GM13977 (cell line): ENCODE results near the gene ITCH.
"Not testable (repeated sequence)": the region's sequence is repeated elsewhere in the genome, so short reads cannot be mapped to it uniquely, and the experiment has no call there.

Experiments used
- DNase-seq: peaks from one replicate; pipeline ENCODE4 v3.0.0; 2012; ENCODE audit warnings: low spot score
- in situ Hi-C: fragments of 300-500 bp; cut with MboI; formaldehyde crosslinking; loops from one replicate; pipeline ENCODE4 v1.12.0; 2022; ENCODE audit warnings: low sequenced_read_pairs, low pct_unique_long_range_greater_than_20kb, mixed read lengths, inconsistent platforms; ENCODE audit not compliant: unreplicated experiment
- TF ChIP-seq, protein P1 (sequence below): IDR thresholded peaks from 2 replicates; pipeline ENCODE4 v1.5.1; 2012; ENCODE audit warnings: mild to moderate bottlenecking, control low read depth; ENCODE audit not compliant: insufficient read depth; ENCODE audit errors: extremely low read depth, missing control alignments

ITCH gene

DNA sequence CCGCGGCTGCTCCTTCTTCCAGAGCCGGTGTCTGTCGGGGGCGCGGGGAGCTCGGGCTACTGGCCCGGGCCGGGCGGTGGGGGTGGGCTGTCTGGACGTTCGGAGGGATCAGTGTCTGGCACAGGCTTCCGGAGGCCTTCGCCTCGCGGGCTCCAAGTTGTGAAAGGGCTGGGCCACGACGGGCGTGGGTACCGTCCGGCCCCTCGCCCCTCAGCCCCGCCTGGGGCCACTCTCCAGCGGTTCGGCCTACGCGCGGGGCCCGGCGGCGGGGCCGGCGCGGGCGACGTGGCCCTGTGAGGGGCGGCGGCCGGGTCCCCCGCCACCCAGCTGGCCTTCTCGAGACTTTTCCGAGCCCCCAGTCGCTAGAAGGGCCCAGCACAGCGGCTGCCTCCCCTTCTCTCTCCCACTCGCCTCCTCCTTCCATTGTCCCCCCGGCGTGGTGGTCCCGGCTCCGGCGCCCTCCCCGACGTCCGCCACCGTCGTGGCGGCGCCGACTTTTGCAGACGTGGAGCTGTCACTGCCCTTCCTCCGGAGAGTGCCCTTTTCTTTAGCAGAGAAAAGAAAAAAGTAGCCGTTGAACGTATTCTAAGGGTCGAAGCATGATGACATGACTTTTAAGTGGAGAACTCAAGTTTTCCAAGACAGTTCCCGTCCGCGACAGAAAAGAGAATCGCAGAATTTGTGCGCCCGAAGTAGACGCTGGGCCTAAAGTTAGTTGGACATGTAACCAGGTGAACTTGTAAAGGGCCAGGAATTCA lies 571 bp downstream of the ITCH start:
- no peak for DNase-seq
- TF ChIP-seq, protein P1, sequence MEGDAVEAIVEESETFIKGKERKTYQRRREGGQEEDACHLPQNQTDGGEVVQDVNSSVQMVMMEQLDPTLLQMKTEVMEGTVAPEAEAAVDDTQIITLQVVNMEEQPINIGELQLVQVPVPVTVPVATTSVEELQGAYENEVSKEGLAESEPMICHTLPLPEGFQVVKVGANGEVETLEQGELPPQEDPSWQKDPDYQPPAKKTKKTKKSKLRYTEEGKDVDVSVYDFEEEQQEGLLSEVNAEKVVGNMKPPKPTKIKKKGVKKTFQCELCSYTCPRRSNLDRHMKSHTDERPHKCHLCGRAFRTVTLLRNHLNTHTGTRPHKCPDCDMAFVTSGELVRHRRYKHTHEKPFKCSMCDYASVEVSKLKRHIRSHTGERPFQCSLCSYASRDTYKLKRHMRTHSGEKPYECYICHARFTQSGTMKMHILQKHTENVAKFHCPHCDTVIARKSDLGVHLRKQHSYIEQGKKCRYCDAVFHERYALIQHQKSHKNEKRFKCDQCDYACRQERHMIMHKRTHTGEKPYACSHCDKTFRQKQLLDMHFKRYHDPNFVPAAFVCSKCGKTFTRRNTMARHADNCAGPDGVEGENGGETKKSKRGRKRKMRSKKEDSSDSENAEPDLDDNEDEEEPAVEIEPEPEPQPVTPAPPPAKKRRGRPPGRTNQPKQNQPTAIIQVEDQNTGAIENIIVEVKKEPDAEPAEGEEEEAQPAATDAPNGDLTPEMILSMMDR, result no peak
- in situ Hi-C loops, result no loop called here

DNA sequence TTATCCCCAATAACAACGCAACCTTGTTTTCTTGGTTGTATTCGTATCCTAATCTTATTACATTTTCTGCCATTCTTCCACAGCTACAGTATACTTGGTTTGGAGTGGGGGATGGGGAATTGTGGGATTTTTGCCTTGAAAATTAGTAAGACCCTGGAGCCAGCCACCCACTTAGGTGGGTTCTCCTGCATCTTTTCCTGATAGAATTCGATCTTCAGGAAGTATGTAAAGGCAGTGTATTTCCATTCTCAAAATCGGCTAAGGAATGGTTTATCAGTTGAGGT lies 1.1 kb downstream of the ITCH start:
- TF ChIP-seq, protein P1, result no peak
- in situ Hi-C loops, result no loop called here
- DNase-seq, result no peak

DNA sequence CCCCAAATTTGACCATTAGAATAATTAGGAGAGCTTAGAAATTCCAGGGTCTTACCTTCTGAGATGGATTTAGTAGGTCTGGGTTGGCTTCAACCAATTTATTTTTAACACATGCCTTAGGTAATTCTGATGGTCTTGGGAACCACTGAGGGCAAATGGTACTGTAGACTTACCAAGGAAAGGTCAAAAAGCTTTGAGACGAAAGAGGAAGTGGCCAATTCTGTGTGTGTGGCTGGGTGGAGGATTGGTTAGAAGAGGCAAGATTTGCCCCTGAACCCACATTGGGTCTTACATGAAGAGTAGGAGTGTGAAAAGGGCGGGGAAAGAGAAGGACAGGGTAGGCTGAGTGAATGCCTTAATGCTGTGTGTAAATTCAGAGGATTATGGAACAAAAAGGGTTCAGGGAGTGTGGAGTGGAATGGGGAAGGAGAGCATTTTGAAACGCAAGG lies 2.7 kb downstream of the ITCH start:
- TF ChIP-seq, protein P1, result no peak
- DNase-seq, result peak; percentile 66
- in situ Hi-C loops, result no loop called here

DNA sequence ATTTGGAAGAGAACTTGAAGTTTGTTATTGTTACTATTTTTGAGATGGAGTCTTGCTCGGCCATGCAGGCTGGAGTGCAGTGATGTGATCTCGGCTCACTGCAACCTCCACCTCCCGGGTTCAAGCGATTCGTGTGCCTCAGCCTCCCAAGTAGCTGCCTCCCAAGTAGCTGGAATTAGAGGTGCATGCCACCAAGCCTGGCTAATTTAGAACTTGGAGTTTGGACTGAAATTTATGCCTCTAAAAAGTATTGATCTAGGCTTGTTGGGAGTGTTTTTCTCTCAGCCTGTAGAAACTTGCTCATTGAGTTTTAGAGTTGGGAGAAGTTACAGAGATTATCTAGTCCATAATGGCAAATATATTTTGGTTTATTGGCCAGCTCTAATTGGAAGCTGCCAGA lies 4.1 kb downstream of the ITCH start:
- no peak for DNase-seq
- in situ Hi-C loops, result no loop called here
- TF ChIP-seq, protein P1, result no peak

DNA sequence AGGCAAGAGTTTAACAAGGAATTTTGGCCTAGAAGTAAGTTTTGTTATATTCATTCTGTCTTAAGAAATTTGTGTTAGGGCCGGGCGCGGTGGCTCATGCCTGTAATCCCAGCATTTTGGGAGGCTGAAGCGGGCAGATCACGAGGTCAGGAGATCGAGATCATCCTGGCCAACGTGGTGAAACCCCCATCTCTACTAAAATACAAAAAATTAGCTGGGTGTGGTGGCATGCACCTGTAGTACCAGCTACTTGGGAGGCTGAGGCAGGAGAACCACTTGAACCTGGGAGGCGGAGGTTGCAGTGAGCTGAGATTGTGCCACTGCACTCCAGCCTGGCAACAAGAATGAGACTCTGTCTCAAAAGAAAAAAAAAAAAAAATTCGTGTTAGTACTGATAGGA lies 4.8 kb downstream of the ITCH start:
- in situ Hi-C loops, DNase-seq: not testable (repeated sequence)

DNA sequence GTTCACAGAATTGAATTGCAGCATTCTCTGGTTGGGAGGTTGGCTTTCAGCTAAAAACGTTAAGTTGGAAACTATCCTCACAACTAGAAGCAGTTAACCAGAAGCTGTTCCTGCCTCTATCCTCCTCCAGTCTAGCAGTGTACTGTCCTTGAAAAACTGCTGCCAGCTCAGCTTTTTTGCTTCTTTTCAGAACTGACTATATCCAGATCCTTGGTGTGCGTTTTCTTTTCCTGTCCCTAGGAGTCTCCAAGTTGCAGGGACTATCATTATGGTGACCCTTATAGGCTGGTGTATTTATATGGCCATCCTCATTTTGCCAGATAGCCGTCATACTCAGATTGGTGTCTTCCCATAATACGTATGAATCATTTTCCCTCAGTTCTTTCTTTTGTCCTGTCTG lies 5.5 kb downstream of the ITCH start:
- TF ChIP-seq, protein P1, result no peak
- no peak for DNase-seq
- in situ Hi-C loops, result no loop called here

DNA sequence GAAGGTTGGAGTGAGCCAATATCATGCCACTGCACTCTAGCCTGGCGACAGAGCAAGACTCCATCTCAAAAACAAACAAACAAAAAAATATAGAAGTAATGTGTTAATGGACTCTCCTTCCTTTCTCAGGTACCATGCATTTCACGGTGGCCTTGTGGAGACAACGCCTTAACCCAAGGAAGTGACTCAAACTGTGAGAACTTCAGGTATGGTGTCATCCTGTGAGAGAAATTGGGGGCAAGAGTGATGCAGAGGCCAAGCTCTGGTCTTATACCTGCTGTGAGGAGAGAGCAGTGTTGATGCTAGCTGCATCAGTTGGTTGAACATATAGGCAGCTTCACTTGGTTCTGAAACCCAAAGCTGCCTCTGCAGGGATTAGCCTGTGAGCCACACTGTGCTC lies 6.2 kb downstream of the ITCH start:
- TF ChIP-seq, protein P1, result no peak
- in situ Hi-C loops, result no loop called here
- no peak for DNase-seq
